ENCODE results near the gene ACACA.

Gene ACACA

GRCh38 chr17:37299257-37299980 is 107.2 kb downstream of the ACACA start:
- peak overlapping the region in 3 of 11 experiments; percentile 2 to 10 (median 7); a peak in 2 of 22 replicates for H3K27ac ChIP-seq
- no peaks in the 10 kb centered on the region for H3K9me3 ChIP-seq (replicated peaks in 1 of 11)
- peaks cover 0 to 82% (median 40%) of the 10 kb centered on the region in 11 experiments; a peak in 15 of 22 replicates for H4K20me1 ChIP-seq
- H3K27me3 ChIP-seq, result no peaks in the 10 kb centered on the region
- peak overlapping the region in 5 of 11 experiments; percentile 1 to 21 (median 4); a peak in 3 of 22 replicates for H3K4me2 ChIP-seq
- TF ChIP-seq Cebpa-rat (IDR thresholded peaks at IDR 0.05), result no peak
- peaks cover 15 to 52% (median 29%) of the 10 kb centered on the region in 11 experiments for H3K36me3 ChIP-seq
- H3K4me1 ChIP-seq, result peaks cover 11 to 24% (median 19%) of the 10 kb centered on the region in 10 experiments
- H3K9ac ChIP-seq, result peak overlapping the region in 1 of 11 experiments; percentile 29; a peak in 3 of 22 replicates
- H3K4me3 ChIP-seq, result no peak overlapping the region

GRCh38 chr17:37295888-37296287 is 110.7 kb downstream of the ACACA start:
- no peak overlapping the region for H3K4me3 ChIP-seq
- H3K27me3 ChIP-seq, result no peaks in the 10 kb centered on the region
- no peak for TF ChIP-seq Cebpa-rat (IDR thresholded peaks at IDR 0.05)
- no peak overlapping the region for H3K4me2 ChIP-seq
- H3K36me3 ChIP-seq, result peaks cover 0 to 31% (median 10%) of the 10 kb centered on the region in 11 experiments; a peak in 10 of 22 replicates
- H3K27ac ChIP-seq, result no peak overlapping the region
- no peaks in the 10 kb centered on the region for H3K9me3 ChIP-seq (replicated peaks in 1 of 11)
- H3K9ac ChIP-seq, result no peak overlapping the region
- H3K4me1 ChIP-seq, result peaks cover 12 to 52% (median 37%) of the 10 kb centered on the region in 10 experiments
- peaks cover 0 to 84% (median 34%) of the 10 kb centered on the region in 11 experiments; a peak in 15 of 22 replicates for H4K20me1 ChIP-seq

- Histone ChIP-seq H3K4me2 (no peak overlapping the region), H4K20me1 (peaks cover 0 to 81% (median 26%) of the 10 kb centered on the region in 11 experiments; a peak in 14 of 22 replicates), H3K27ac (peak overlapping the region in 4 of 11 experiments; percentile 4 to 25 (median 16); a peak in 5 of 22 replicates), H3K9me3 (replicated peaks in 1 of 11) (no peaks in the 10 kb centered on the region), H3K27me3 (no peaks in the 10 kb centered on the region), H3K4me1 (peaks cover 18 to 57% (median 42%) of the 10 kb centered on the region in 10 experiments), H3K9ac (no peak overlapping the region), H3K36me3 (peaks cover 0 to 31% (median 10%) of the 10 kb centered on the region in 11 experiments; a peak in 10 of 22 replicates), H3K4me3 (no peak overlapping the region)
- no peak for TF ChIP-seq Cebpa-rat (IDR thresholded peaks at IDR 0.05)
Observed at GRCh38 chr17:37294888-37295287, 111.7 kb downstream of the ACACA start.

GRCh38 chr17:37293770-37294169 is 112.9 kb downstream of the ACACA start:
- peaks cover 0 to 80% (median 16%) of the 10 kb centered on the region in 11 experiments; a peak in 11 of 22 replicates for H4K20me1 ChIP-seq
- H3K27ac ChIP-seq, result peak overlapping the region in 8 of 11 experiments; percentile 55 to 81 (median 62); a peak in 12 of 22 replicates
- no peak overlapping the region for H3K4me3 ChIP-seq
- H3K4me1 ChIP-seq, result peaks cover 14 to 51% (median 37%) of the 10 kb centered on the region in 10 experiments
- no peaks in the 10 kb centered on the region for H3K27me3 ChIP-seq
- H3K9ac ChIP-seq, result peak overlapping the region in 1 of 11 experiments; percentile 11; a peak in 1 of 22 replicates
- H3K36me3 ChIP-seq, result peaks cover 0 to 33% (median 17%) of the 10 kb centered on the region in 11 experiments; a peak in 15 of 22 replicates
- peak overlapping the region in 6 of 11 experiments; percentile 20 to 89 (median 66); a peak in 11 of 22 replicates for H3K4me2 ChIP-seq
- no peak for TF ChIP-seq Cebpa-rat (IDR thresholded peaks at IDR 0.05)
- H3K9me3 ChIP-seq (replicated peaks in 1 of 11), result no peaks in the 10 kb centered on the region

- H3K4me2 ChIP-seq, result peak overlapping the region; percentile 4 to 89 (median 67); a peak in 21 of 22 replicates
- H3K4me3 ChIP-seq, result no peak overlapping the region; a peak in 1 of 20 replicates
- peak overlapping the region in 10 of 11 experiments; percentile 20 to 81 (median 60); a peak in 16 of 22 replicates for H3K27ac ChIP-seq
- H4K20me1 ChIP-seq, result peaks cover 0 to 80% (median 6%) of the 10 kb centered on the region in 11 experiments; a peak in 7 of 22 replicates
- H3K9ac ChIP-seq, result peak overlapping the region in 5 of 11 experiments; percentile 11 to 51 (median 43); a peak in 5 of 22 replicates
- peaks cover 14 to 45% (median 33%) of the 10 kb centered on the region in 10 experiments for H3K4me1 ChIP-seq
- H3K27me3 ChIP-seq, result no peaks in the 10 kb centered on the region
- peak in 8 of 11 experiments; percentile 14 to 78 (median 55); a peak in 9 of 22 replicates for TF ChIP-seq Cebpa-rat (IDR thresholded peaks at IDR 0.05)
- H3K9me3 ChIP-seq (replicated peaks in 1 of 11), result no peaks in the 10 kb centered on the region
- peaks cover 0 to 32% (median 14%) of the 10 kb centered on the region in 11 experiments; a peak in 15 of 22 replicates for H3K36me3 ChIP-seq
Observed at GRCh38 chr17:37292429-37293139, 114.1 kb downstream of the ACACA start.

GRCh38 chr17:37291351-37291750 is 115.3 kb downstream of the ACACA start:
- no peak for TF ChIP-seq Cebpa-rat (IDR thresholded peaks at IDR 0.05)
- Histone ChIP-seq H3K27me3 (no peaks in the 10 kb centered on the region), H3K4me3 (no peak overlapping the region), H4K20me1 (peaks cover 0 to 83% (median 12%) of the 10 kb centered on the region in 11 experiments; a peak in 10 of 22 replicates), H3K36me3 (peaks cover 0 to 33% (median 17%) of the 10 kb centered on the region in 11 experiments; a peak in 17 of 22 replicates), H3K4me2 (peak overlapping the region in 1 of 11 experiments; percentile 16; a peak in 1 of 22 replicates), H3K9me3 (replicated peaks in 1 of 11) (no peaks in the 10 kb centered on the region), H3K4me1 (peaks cover 14 to 45% (median 33%) of the 10 kb centered on the region in 10 experiments), H3K9ac (no peak overlapping the region), H3K27ac (peak overlapping the region in 2 of 11 experiments; percentile 40 to 78; a peak in 2 of 22 replicates)

GRCh38 chr17:37286430-37286829 is 120.2 kb downstream of the ACACA start:
- Histone ChIP-seq H3K9ac (no peak overlapping the region), H3K4me3 (no peak overlapping the region), H3K4me2 (no peak overlapping the region), H3K9me3 (replicated peaks in 1 of 11) (no peaks in the 10 kb centered on the region), H3K36me3 (peaks cover 29 to 69% (median 61%) of the 10 kb centered on the region in 11 experiments), H3K27me3 (no peaks in the 10 kb centered on the region), H3K4me1 (peaks cover 14 to 20% (median 16%) of the 10 kb centered on the region in 10 experiments), H4K20me1 (peaks cover 0 to 64% (median 13%) of the 10 kb centered on the region in 11 experiments; a peak in 10 of 22 replicates), H3K27ac (0 out of 22 replicates have a peak overlapping the region, but pooled peaks of 1 of the 11 experiments have one; percentile 1)
- TF ChIP-seq Cebpa-rat (IDR thresholded peaks at IDR 0.05), result no peak

GRCh38 chr17:37284191-37284590 is 122.4 kb downstream of the ACACA start:
- H3K9ac ChIP-seq, result no peak overlapping the region
- peaks cover 0 to under 1% (median 0%) of the 10 kb centered on the region in 10 experiments; a peak in 2 of 20 replicates for H3K4me1 ChIP-seq
- peaks cover 42 to 87% (median 77%) of the 10 kb centered on the region in 11 experiments for H3K36me3 ChIP-seq
- H4K20me1 ChIP-seq, result peaks cover 0 to 52% (median 12%) of the 10 kb centered on the region in 11 experiments; a peak in 10 of 22 replicates
- no peaks in the 10 kb centered on the region for H3K9me3 ChIP-seq (replicated peaks in 1 of 11)
- H3K27ac ChIP-seq, result no peak overlapping the region
- H3K27me3 ChIP-seq, result no peaks in the 10 kb centered on the region
- no peak overlapping the region for H3K4me3 ChIP-seq
- no peak for TF ChIP-seq Cebpa-rat (IDR thresholded peaks at IDR 0.05)
- H3K4me2 ChIP-seq, result no peak overlapping the region
